H1 (cell line): ENCODE data around the gene CD68.

Source experiments
- CTCF ChIP-seq, 3 experiments: IDR thresholded peaks; 1 replicate in 2 of 3; 2 replicates in 1 of 3; pipeline versions ENCODE4 v1.5.1 to v1.6.1; 2011; ENCODE audit warnings: low read length in 3 of 3, mild to moderate bottlenecking in 3 of 3, inconsistent platforms in 2 of 3, low read depth in 1 of 3, moderate library complexity in 1 of 3; ENCODE audit not compliant: insufficient read depth in 1 of 3; ENCODE audit errors: control extremely low read depth in 1 of 3
- EZH2 ChIP-seq: fragments of 200-600 bp; sonication (generic); IDR thresholded peaks from 2 replicates; pipeline ENCODE4 v1.7.1; 2012; ENCODE audit warnings: low read depth, mild to moderate bottlenecking, moderate library complexity, low read length, inconsistent platforms; ENCODE audit not compliant: severe bottlenecking
- JUN ChIP-seq: IDR thresholded peaks from 2 replicates; pipeline ENCODE4 v1.6.1; 2011; ENCODE audit warnings: low read depth, mild to moderate bottlenecking, improper control_type of control experiment, low read length
- POU5F1 ChIP-seq: IDR thresholded peaks from 2 replicates; pipeline ENCODE4 v1.6.1; 2011; ENCODE audit warnings: low read depth, mild to moderate bottlenecking, low read length, moderate library complexity
- RFX5 ChIP-seq: IDR thresholded peaks from 2 replicates; pipeline ENCODE4 v1.6.1; 2011; ENCODE audit warnings: low read depth, low read length, improper control_type of control experiment, borderline replicate concordance
- ZNF274 ChIP-seq: IDR thresholded peaks from 2 replicates; pipeline ENCODE4 v1.7.0; 2012; ENCODE audit warnings: low read length, borderline replicate concordance; ENCODE audit errors: extremely low read depth

DNA sequence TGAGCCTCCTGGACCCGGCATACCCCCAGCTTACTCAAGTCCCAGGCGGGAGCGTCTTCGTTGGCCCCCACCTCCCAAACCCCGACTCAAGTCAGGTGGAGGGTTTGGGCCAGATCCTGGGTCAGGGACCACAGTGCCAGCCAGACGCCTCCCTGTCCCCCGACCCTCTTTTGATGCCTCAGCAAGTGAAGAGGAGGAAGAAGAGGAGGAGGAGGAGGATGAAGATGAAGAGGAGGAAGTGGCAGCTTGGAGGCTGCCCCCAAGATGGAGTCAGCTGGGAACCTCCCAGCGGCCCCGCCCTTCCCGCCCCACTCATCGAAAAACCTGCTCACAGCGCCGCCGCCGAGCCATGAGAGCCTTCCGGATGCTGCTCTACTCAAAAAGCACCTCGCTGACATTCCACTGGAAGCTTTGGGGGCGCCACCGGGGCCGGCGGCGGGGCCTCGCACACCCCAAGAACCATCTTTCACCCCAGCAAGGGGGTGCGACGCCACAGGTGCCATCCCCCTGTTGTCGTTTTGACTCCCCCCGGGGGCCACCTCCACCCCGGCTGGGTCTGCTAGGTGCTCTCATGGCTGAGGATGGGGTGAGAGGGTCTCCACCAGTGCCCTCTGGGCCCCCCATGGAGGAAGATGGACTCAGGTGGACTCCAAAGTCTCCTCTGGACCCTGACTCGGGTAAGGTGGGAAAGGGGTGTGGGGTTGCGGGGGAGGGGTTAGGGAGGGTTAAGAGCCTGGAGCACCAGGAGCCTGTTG, 16.1 kb upstream of the CD68 start:
- TF ChIP-seq CTCF (IDR thresholded peaks at IDR 0.05; ENCODE audit: control extremely low read depth in 1 of 3, insufficient read depth in 1 of 3, low read depth in 1 of 3, low read length in 3 of 3), result no peak
- TF ChIP-seq POU5F1, result no peak
- TF ChIP-seq JUN, result no peak
- no peak for TF ChIP-seq RFX5
- no peak for TF ChIP-seq EZH2
- TF ChIP-seq ZNF274, result no peak
